ENCODE results near the gene VPS45.

- TF ChIP-seq CTCF (conservative IDR thresholded peaks at IDR 0.05) (no peak), EZH2 (IDR thresholded peaks at IDR 0.05; ENCODE audit: low read depth) (no peak)
These were observed 14.9 kb downstream of the VPS45 start for GRCh38 chr1:150082494-150082893.

Measured in PC-9 (cell line).